ENCODE data around the gene KNSTRN.

DNA sequence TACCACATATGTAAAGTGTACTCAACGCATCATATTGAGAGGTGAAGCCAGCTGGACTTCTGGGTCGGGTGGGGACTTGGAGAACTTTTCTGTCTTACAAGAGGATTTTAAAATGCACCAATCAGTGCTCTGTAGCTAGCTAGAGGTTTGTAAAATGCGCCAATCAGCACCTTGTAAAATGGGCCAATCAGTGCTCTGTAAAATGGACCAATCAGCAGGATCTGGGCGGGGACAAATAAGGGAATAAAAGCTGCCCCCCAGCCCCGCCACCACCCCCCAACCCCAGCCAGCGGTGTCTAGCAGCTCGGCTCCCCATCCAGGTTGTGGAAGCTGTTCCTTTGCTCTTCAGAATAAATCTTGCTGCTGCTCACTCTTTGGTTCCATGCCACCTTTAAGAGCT is 16.8 kb downstream of the KNSTRN start:
- TF ChIP-seq, protein P1, sequence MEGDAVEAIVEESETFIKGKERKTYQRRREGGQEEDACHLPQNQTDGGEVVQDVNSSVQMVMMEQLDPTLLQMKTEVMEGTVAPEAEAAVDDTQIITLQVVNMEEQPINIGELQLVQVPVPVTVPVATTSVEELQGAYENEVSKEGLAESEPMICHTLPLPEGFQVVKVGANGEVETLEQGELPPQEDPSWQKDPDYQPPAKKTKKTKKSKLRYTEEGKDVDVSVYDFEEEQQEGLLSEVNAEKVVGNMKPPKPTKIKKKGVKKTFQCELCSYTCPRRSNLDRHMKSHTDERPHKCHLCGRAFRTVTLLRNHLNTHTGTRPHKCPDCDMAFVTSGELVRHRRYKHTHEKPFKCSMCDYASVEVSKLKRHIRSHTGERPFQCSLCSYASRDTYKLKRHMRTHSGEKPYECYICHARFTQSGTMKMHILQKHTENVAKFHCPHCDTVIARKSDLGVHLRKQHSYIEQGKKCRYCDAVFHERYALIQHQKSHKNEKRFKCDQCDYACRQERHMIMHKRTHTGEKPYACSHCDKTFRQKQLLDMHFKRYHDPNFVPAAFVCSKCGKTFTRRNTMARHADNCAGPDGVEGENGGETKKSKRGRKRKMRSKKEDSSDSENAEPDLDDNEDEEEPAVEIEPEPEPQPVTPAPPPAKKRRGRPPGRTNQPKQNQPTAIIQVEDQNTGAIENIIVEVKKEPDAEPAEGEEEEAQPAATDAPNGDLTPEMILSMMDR (IDR thresholded peaks at IDR 0.05; ENCODE audit: low read depth, low read length) = no peak
- no peak for TF ChIP-seq EZH2phosphoT487 (IDR thresholded peaks at IDR 0.05; ENCODE audit: low read depth)

Measured in OCI-LY3 (cell line).